ENCODE data around the gene PKN1.
"Not testable (repeated sequence)": the region's sequence is repeated elsewhere in the genome, so short reads cannot be mapped to it uniquely, and the experiment has no call there.

Gene PKN1

DNA sequence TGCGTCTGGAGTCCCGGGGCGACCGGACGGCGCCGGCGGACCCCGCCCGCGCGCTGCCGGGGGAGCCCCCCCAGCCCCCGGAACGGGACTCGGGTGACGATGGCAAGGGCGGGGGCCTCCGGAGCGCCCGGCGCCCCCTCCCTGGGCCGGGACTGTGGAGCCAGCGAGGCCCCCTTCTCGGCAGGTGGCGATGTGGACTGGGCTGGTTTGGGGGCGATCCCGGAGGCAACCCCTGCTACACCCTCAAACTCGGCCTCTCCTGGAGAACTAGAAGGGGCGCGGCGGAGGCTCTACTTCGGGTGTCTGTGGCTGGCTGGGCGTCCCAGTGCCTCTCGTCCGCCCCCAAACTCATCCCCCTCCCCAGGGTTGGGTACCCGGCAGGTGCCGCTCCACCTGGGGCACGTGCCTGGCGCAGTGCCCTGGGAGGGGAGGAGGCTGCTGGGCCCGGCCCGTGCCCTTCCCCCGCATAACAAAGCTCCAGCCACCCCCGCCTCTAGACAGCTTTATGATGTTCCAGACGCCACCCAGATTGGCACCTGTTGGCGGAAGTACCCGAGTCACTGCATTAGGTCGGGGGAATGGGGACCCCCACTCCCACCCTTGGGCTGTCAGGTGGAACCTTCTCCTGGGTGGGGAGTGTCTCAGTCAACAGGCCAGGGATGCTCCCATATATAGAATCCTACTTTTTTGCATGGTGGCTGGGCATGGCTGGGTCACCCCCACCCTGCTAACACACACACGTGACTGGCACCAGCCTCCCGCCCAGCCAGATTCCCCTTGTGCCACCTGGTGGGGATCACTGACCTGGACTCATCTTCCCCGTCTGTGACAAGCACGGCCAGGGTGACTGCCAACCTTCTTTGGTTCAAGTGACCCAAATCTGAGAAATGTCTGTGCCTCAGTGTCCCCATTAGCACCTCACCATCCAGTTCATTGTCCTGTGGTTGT, 722 bp downstream of the PKN1 start:
- peak; percentile 84 for DNase-seq

DNA sequence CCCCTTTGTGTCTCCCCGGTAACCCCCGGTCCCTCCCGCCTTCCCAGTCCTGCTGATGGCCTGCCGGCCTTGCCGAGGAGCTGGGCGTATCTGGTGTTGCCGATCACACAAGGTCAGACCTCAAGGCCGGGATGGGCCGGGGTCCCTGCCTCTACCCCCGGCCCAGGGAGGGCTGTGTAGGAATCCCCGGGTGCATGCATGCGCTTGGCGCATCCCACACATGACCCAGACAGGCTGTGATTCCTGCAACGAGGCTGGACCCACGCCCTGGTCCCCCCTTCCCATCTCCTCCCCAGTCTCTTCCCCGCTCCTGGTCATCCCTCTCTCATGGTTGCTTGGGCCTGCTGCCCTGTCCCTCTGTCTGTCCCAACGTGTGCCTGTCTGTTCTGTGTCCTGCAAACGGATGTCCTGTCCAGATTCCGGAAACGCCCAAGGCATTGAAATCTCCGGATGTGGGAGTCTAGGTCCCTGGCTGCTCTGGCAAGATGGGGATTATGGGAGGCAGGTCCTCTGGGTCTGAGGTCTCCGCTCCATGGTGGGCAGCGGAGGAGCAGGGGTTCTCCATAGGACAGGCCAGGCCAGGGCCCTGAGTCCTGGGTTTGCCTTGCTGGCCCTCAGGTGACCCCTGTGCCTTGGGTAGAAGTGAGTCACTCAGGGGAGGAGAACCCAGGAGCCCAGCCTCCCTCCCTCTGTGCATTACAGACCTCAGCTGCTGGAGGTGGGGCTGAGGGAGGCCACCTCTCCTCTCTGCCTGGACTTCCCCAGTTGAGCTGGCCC, 1.6 kb downstream of the PKN1 start:
- DNase-seq, result no peak

DNA sequence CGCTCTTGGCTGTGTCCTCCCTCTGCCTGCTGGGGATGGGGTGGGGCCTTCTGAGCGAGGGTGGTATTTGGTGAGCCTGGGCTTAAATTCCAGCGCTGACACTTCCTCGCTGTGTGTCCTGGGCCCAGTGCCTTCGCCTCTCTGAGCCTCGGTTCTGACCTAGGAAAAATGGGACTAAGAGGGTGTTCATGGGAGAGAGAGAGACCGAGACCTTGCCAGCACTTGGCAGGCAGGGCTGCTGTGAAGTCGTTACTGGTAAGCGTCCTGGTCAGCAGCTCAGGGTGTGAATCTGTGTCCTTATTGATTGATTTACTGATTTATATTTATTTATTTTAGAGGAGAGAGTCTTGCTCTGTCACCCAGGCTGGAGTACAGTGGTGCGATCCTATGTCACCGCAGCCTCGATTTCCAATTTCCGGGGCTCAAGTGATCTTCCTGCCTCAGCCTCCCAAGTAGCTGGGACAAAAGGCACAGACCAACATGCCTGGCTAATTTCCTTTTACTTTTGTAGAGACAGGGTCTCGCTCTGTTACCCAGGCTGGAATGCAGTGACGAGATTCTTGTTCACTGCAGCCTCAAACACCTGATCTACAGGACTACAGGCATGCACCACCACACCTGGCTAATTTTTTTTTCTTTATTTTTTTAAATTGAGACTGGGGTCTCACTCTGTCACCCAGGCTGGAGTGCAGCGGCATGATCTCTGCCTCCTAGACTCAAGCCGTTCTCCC, 2.4 kb downstream of the PKN1 start:
- no peak for DNase-seq

DNA sequence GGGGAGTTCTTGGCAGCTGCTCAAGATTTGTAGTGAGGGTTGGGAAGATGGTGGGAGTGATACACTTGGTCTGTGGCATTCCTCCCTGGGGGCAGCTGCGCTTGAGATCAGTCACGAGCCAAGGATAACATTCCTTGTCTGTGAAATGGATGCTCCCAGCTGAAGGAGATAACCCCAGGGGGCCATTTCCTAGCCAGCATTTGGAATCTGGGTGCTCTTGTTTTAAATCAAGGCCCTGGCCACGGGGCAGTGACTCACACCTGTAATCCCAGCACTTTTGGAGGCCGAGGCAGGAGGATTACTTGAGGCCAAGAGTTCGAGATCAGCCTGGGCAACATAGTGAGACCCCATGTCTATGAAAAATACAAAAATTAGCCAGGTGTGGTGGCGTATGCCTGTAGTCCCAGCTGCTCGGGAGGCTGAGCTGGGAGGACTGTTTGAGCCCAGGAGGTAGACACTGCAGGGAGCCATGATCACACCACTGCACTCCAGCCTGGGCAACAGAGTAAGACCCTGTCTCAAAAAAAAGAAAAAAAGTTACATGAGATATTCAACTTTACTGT, 4.6 kb downstream of the PKN1 start:
- DNase-seq, result no peak

DNA sequence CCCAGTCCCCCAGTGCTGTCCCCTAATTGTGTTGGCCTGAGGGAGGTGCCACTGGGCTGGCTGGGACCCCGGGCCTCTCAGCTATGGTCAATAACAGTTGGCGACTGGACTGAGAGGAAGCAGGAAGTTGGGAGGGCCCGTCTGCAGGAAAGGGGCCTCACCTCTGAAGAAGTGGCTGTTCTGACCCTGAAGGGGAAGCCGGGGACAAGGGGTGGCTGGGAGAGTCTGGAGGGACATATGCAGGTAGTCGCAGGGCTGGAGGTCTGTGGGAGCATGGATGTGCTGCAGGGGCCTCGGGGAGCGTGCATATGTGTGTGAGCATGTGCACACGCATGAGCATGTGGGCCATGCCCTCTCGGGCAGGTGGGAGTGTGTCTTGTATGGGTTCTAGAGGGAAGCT, 5.9 kb downstream of the PKN1 start:
- DNase-seq, result no peak

DNA sequence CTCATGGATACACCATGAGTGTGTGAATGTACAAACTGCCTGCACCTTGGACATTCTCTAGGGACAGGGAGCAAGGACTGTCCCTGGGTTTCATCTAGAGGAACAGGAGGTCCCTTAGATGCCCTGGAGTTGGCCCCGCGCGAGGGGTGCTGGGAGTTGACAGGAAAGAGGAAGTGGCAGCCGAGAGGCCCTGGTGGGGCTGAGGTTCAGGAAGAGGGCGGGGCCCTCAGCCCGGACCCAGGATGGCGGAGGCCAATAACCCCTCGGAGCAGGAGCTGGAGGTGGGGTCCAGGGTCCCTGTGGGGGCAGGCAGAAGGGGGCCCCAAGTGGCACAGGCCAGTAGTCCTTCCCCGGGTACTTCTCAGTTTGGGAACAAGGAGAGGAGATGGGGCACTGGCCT, 6.9 kb downstream of the PKN1 start:
- no peak for DNase-seq

DNA sequence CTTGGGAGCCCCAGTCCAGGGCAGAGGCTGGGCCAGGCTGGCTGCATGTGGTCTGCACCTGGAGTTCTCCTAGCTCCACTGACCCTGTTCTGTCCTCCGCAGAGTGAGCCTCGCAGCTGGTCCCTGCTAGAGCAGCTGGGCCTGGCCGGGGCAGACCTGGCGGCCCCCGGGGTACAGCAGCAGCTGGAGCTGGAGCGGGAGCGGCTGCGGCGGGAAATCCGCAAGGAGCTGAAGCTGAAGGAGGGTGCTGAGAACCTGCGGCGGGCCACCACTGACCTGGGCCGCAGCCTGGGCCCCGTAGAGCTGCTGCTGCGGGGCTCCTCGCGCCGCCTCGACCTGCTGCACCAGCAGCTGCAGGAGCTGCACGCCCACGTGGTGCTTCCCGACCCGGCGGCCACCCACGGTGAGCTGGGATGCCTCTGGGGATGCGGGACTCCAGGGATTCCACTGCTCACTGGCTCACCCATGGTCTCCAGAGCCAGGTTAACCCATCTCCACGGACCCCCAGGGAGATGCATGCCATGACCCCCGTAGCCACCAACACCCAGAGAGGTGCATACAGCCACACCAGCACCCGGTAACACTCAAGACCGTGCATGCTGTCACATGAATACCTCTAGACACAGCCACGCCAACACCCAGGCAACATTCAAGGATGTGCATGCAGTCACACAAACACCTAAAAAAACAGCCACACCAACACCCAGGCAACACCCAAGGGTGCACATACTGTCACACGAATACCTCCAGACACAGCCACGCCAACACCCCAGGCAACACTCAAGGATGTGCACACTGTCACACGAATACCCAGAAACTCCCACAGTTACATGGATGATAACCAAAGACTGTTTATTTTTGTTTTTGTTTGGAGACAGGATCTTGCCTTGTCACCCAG, 8.2 kb downstream of the PKN1 start:
- no peak for DNase-seq

DNA sequence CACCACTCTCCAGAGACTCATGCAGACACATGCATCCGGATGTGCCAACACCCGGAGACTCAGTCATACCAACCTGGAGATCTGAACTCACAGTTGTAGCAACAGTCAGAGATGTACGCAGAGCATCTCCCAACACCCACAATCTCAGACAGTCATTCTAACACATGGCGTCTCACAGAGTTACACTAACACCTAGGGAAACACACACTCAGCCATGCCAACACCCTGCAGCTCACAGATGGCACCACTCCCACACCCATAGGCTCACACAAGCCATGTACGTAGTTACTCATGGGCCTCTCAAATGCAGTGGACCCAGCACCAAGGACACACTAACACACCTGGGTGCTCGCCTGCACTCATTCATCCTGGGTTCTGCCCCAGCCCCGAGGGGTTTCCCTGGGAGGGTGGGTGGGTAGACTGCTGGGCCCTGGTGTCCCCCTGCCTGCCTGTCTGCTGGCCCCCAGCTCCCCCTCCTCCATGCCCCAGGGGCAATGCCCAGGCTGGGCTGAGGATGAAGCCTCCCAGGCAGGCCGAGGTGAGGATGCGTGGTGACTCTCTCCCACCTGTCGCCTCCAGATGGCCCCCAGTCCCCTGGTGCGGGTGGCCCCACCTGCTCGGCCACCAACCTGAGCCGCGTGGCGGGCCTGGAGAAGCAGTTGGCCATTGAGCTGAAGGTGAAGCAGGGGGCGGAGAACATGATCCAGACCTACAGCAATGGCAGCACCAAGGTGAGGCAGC, 10.0 kb downstream of the PKN1 start:
- no peak for DNase-seq

DNA sequence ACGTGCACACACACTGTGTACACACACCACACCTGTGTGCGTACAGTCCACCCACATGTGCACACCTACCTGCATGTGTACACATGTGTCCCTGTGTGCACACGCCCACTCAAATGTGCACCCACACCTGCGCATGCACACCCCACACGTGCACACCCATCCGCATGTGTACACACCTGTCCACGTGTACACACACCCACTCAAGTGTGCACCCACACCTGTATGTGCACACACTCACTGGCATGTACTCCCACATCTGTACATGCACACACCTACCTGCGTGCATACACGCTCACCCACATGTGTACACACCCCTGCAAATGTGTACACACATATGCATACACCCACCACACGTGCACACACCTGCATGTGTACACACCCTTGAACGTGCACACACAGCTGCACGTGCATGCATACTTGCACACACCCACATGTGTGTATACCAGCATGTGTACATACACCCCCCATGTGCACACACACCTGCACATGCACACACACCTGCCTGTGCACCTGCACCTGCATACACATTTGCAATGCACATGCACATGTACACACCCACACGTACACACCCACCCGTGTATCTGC, 10.6 kb downstream of the PKN1 start:
- no peak for DNase-seq

DNA sequence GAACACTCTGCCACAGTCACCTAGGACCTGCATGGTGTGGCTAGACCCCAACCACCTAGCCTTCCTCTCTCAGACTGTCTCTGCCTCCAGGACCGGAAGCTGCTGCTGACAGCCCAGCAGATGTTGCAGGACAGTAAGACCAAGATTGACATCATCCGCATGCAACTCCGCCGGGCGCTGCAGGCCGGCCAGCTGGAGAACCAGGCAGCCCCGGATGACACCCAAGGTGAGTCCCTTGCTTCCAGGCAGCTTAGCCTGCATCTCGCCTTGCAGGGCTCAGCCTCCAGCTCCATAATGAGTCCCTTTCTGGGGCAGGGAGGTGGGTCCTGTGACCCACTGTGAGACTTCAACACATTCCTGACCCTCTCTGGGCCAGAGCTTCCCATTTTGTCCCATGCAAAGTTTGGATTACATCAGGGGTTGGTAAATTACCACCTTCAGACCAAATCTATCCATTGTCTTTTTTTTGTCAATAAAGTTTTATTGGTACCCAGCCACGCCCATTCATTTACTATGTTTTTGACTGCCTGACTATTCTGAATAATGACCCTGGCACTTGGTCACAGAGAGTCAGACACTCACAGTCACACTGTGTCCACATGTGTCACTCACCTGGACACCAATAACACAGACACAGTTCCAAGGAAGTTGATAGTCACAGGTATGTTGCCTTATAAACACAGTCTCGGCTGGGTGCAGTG, 13.4 kb downstream of the PKN1 start:
- DNase-seq, result no peak

DNA sequence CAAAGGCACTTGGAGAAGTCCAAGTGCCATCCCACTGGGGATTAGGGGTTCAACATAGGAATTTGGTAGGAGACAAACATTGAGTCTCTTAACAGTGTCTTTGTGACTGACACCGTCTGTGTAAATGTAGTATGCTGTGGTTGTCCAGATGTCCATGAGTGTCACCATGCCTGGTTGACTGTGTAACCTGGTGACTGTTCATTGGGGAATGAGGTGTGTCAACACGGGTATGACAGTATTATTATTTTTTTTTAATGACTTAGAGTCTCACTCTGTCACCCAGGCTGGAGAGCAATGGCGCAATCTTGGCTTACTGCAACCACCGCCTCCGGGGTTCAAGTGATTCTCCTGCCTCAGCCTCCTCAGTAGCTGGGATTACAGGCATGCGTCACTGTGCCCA, 16.2 kb downstream of the PKN1 start:
- no peak for DNase-seq

DNA sequence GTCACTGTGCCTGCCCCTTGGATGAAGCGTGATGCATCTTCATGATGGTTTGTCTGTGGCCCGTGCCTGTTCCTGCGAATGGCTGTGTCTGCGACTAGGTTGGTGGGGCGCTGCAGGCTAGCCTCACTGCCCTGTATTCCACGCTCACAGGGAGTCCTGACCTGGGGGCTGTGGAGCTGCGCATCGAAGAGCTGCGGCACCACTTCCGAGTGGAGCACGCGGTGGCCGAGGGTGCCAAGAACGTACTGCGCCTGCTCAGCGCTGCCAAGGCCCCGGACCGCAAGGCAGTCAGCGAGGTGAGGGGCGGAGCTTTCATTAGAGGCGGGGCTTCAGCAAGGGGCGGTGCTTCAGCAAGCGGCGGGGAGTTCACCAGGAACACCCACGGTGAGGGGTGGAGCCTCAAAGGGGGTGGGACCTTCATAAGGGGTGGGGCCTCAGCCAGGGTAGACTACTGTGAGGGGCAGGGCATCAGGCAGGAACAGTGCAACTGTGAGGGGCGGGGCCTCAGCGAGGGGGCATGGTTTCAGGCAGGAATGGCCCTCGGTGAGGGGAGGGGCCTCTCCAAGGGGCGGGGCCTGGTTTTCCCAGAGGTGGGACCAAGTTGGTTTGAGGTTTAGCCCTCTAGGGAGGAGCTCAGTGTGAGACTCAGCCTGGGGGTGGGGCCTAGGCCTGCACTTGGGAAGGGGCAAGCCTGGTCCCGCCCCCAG, 17.2 kb downstream of the PKN1 start:
- DNase-seq, result no peak

DNA sequence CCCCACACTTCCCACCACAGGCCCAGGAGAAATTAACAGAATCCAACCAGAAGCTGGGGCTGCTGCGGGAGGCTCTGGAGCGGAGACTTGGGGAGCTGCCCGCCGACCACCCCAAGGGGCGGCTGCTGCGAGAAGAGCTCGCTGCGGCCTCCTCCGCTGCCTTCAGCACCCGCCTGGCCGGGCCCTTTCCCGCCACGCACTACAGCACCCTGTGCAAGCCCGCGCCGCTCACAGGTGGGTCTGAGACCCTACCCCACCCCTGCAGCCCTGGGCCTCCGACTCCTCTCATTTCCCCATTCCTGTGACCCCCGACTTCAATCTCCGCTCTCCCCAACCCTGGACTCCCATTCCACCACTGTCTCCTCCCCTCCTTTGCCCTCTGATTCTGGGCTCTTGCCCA, 17.8 kb downstream of the PKN1 start:
- DNase-seq, result no peak

DNA sequence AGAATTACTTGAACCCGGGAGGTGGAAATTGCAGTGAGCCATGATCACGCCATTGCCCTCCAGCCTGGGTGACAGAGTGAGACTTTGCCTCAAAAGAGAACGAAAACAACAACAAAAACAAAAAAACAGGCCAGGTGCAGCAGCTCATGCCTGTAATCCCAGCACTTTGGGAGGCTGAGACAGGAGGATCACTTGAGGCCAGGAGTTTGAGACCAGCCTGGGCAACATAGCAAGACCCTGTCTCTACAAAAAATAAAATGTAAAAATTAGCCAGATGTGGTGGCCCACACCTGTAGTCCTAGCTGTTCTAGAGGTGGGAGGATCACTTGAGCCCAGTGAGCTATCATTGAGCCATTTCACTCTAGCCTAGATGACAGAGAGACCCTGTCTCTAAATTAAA, 19.2 kb downstream of the PKN1 start:
- not testable (repeated sequence) for DNase-seq

DNA sequence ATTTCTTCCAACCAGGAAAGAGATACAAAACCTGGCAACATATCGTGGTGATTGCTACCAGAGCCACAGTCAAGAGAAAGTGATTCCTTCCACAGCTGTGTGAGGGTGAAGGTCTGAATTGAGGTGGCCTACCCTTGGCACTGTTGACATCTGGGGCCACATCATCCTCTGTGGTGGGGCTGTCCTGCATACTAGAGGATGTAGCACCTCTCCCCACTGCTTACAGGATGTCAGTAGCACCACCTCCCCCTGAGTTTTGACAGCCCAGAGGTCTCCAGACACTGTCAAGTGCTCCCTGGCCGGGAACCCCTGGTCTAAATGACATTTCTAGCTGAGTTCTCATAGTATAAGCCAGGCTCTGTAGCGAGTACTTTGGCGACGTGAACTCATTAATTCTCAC, 26.6 kb downstream of the PKN1 start:
- DNase-seq, result no peak

DNA sequence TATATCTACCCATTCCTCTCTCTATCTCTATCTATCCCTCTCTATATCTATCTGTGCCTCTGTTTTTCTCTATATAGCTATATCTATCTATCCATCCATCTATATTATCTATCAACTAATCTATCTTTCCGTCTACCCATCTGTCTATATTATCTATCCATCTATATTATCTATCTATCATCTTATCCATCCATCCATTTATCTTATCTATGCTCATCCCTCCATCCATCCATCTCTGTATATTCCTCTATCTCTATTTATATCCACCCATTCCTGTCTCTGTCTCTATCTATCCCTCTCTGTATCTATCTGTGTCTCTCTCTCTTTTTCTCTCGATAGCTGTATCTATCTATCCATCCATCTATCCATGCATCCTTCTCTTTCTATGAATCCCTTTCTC, 27.8 kb downstream of the PKN1 start:
- DNase-seq, result no peak

DNA sequence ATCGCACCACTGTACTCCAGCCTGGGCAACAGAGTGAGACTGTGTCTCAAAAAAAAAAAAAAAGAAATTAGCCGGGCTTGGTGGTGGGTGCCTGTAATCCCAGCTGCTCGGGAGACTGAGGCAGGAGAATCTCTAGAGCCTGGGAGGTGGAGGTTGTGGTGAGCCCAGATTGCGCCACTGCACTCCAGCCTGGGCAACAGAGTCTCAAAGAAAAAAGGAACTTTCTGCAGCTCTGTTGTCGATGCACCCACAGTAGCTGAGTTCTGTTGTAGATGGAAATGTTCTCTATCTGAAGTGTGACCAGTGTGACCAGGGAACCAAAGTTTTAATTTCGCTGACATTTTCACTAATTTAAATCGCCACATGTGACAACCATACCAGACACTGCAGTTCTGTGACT, 29.3 kb downstream of the PKN1 start:
- not testable (repeated sequence) for DNase-seq

DNA sequence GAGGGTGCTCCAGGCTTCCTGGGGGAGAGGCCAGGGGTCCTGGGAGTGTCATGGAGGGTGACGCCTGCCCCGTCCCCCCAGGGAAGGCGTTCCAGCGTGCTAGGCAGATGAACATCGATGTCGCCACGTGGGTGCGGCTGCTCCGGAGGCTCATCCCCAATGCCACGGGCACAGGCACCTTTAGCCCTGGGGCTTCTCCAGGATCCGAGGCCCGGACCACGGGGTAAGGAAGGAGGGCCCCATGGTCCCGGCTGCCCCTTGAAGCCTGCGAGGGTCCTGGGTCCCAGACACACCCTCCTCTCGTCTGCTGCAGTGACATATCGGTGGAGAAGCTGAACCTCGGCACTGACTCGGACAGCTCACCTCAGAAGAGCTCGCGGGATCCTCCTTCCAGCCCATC, 30.6 kb downstream of the PKN1 start:
- no peak for DNase-seq

DNA sequence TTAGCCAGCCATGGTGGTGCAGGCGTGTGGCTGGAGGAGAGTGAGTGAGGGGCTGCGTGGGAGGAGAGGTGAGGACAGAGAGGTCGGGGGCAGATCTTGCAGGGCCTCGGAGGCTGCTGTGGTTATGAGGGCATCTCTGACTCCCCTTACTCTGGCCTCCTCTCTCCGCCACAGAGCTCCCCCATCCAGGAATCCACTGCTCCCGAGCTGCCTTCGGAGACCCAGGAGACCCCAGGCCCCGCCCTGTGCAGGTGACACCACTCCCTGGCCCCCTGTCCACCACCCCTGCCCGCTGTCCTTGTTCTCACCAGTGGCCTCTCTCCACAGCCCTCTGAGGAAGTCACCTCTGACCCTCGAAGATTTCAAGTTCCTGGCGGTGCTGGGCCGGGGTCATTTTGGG, 34.3 kb downstream of the PKN1 start:
- DNase-seq, result no peak

DNA sequence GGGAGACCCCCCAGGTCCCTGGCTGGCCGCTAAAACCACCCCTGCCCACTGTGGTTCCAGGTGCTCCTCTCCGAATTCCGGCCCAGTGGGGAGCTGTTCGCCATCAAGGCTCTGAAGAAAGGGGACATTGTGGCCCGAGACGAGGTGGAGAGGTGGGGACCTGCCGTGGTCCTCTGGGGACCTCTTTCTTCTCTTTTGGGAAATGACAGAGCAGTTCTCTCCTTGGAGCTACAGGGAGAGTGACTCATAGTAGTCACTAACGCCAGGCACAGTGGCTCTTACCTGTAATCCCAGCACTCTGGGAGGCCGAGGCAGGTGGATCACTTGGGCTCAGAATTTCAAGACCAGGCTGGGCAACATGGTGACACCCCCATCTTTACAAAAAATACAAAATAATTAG, 34.7 kb downstream of the PKN1 start:
- DNase-seq, result no peak

All from NCI-H1105 treated with DMSO at 0.1 percent for 48 hours (cell line).